ENCODE data around the gene PLIN3.

DNA sequence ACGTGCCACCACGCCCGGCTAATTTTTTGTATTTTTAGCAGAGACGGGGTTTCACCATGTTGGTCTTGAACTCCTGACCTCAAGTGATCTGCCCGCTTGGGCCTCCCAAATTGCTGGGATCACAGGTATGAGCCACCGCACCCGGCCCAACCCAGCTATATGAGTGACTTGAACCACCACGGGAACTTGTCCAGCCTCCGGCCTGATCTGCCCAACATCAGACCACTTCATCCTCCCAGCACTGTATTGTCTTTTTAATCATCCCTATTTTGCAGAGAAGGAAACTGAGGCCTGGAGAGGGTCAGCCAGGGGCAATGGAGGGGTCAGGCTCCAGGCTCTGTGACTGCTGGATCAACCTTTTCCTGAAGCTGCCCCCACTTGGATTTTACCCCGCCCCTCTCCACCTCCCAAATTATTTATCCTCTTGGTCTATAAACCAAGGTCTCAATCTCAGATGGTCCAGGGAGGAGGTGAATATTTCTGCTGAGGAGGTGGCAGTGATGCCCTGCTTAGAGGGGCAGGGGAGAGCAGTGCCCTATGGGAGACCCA is 893 bp upstream of the PLIN3 start:
- TF ChIP-seq, protein P1, sequence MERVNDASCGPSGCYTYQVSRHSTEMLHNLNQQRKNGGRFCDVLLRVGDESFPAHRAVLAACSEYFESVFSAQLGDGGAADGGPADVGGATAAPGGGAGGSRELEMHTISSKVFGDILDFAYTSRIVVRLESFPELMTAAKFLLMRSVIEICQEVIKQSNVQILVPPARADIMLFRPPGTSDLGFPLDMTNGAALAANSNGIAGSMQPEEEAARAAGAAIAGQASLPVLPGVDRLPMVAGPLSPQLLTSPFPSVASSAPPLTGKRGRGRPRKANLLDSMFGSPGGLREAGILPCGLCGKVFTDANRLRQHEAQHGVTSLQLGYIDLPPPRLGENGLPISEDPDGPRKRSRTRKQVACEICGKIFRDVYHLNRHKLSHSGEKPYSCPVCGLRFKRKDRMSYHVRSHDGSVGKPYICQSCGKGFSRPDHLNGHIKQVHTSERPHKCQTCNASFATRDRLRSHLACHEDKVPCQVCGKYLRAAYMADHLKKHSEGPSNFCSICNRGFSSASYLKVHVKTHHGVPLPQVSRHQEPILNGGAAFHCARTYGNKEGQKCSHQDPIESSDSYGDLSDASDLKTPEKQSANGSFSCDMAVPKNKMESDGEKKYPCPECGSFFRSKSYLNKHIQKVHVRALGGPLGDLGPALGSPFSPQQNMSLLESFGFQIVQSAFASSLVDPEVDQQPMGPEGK (CRISPR knock-in tag; IDR thresholded peaks at IDR 0.05; ENCODE audit: borderline replicate concordance), result no peak
- no peak for TF ChIP-seq RARB (CRISPR knock-in tag; IDR thresholded peaks at IDR 0.05)
- TF ChIP-seq, protein P2, sequence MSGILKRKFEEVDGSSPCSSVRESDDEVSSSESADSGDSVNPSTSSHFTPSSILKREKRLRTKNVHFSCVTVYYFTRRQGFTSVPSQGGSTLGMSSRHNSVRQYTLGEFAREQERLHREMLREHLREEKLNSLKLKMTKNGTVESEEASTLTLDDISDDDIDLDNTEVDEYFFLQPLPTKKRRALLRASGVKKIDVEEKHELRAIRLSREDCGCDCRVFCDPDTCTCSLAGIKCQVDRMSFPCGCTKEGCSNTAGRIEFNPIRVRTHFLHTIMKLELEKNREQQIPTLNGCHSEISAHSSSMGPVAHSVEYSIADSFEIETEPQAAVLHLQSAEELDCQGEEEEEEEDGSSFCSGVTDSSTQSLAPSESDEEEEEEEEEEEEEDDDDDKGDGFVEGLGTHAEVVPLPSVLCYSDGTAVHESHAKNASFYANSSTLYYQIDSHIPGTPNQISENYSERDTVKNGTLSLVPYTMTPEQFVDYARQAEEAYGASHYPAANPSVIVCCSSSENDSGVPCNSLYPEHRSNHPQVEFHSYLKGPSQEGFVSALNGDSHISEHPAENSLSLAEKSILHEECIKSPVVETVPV (CRISPR knock-in tag; IDR thresholded peaks at IDR 0.05), result no peak

Data from SK-N-SH treated with all-trans-retinoic acid at 6 μM for 48 hours (cell line).